H9 (cell line): Measurements from ENCODE around the gene SLC6A18. TPM values are rescaled to one million over a fixed set of nuclear protein-coding genes. Genes with fewer than 3 reads are reported as not detected.

ENCODE experiments used
- DNase-seq: peaks from one replicate; pipeline ENCODE4 v3.0.0-alpha.2; 2017
- H2AFZ ChIP-seq: one replicate; pipeline ENCODE4 v1.6.1; 2013; ENCODE audit warnings: mild to moderate bottlenecking, low read length, control low read depth, moderate library complexity
- H2AK5ac ChIP-seq: 2 replicates; pipeline ENCODE4 v1.6.1; 2013; ENCODE audit warnings: low read length, control low read depth, mixed read lengths; ENCODE audit not compliant: insufficient read length
- H2BK120ac ChIP-seq: one replicate; pipeline ENCODE4 v1.6.1; 2013; ENCODE audit warnings: low read depth, mild to moderate bottlenecking, low read length, control low read depth, inconsistent platforms; ENCODE audit not compliant: poor library complexity, severe bottlenecking
- H2BK12ac ChIP-seq: 2 replicates; pipeline ENCODE4 v1.6.1; 2013; ENCODE audit warnings: low read length, control low read depth, mixed read lengths, low read depth; ENCODE audit not compliant: insufficient read length
- H2BK15ac ChIP-seq: 2 replicates; pipeline ENCODE4 v1.6.1; 2013; ENCODE audit warnings: low read depth, low read length, control low read depth
- H2BK20ac ChIP-seq: one replicate; pipeline ENCODE4 v1.6.1; 2013; ENCODE audit warnings: low read depth, mild to moderate bottlenecking, low read length, control low read depth, inconsistent platforms; ENCODE audit not compliant: poor library complexity, severe bottlenecking
- H2BK5ac ChIP-seq: 2 replicates; pipeline ENCODE4 v1.6.1; 2013; ENCODE audit warnings: low read length, control low read depth, mixed read lengths; ENCODE audit not compliant: insufficient read length
- H3K14ac ChIP-seq: 2 replicates; pipeline ENCODE4 v1.6.1; 2013; ENCODE audit warnings: low read length, control low read depth; ENCODE audit not compliant: insufficient read depth
- H3K18ac ChIP-seq: 2 replicates; pipeline ENCODE4 v1.6.1; 2013; ENCODE audit warnings: low read depth, mild to moderate bottlenecking, mixed read lengths, low read length, control low read depth; ENCODE audit not compliant: insufficient read length
- H3K23ac ChIP-seq: 2 replicates; pipeline ENCODE4 v1.6.1; 2013; ENCODE audit warnings: low read length, control low read depth, mixed read lengths, low read depth; ENCODE audit not compliant: insufficient read length
- H3K23me2 ChIP-seq: 2 replicates; pipeline ENCODE4 v1.6.1; 2013; ENCODE audit warnings: low read depth, mild to moderate bottlenecking, mixed read lengths, low read length, control low read depth; ENCODE audit not compliant: insufficient read length, poor library complexity, severe bottlenecking
- H3K27ac ChIP-seq: 2 replicates; pipeline ENCODE4 v1.5.1; 2013; ENCODE audit warnings: low read length, control low read depth, mixed read lengths, low read depth; ENCODE audit not compliant: insufficient read length
- H3K27me3 ChIP-seq: 2 replicates; pipeline ENCODE4 v1.6.1; 2013; ENCODE audit warnings: low read length, control low read depth, inconsistent platforms; ENCODE audit not compliant: insufficient read depth
- H3K4ac ChIP-seq: 2 replicates; pipeline ENCODE4 v1.6.1; 2013; ENCODE audit warnings: low read depth, mild to moderate bottlenecking, control low read depth, inconsistent platforms, low read length, moderate library complexity
- H3K4me1 ChIP-seq: 2 replicates; pipeline ENCODE4 v1.6.1; 2013; ENCODE audit warnings: low read length, control low read depth, inconsistent platforms; ENCODE audit not compliant: insufficient read depth
- H3K4me2 ChIP-seq: 2 replicates; pipeline ENCODE4 v1.6.1; 2013; ENCODE audit warnings: low read length, control low read depth, mixed read lengths; ENCODE audit not compliant: insufficient read length, insufficient read depth
- H3K56ac ChIP-seq: 2 replicates; pipeline ENCODE4 v1.6.1; 2013; ENCODE audit warnings: low read depth, mild to moderate bottlenecking, mixed read lengths, low read length, control low read depth; ENCODE audit not compliant: insufficient read length
- H3K79me1 ChIP-seq: 2 replicates; pipeline ENCODE4 v1.6.1; 2013; ENCODE audit warnings: low read depth, mild to moderate bottlenecking, moderate library complexity, low read length, control low read depth, inconsistent platforms; ENCODE audit not compliant: insufficient read depth, poor library complexity, severe bottlenecking
- H3K79me2 ChIP-seq: 2 replicates; pipeline ENCODE4 v1.6.1; 2013; ENCODE audit warnings: low read length, control low read depth, inconsistent platforms; ENCODE audit not compliant: insufficient read depth
- H3K9ac ChIP-seq: 2 replicates; pipeline ENCODE4 v1.6.1; 2013; ENCODE audit warnings: low read length, control low read depth, mixed read lengths; ENCODE audit not compliant: insufficient read length; ENCODE audit errors: extremely low read depth
- H3K9me3 ChIP-seq: one replicate; pipeline ENCODE4 v1.6.1; 2013; ENCODE audit warnings: low read depth, low read length, inconsistent platforms; ENCODE audit not compliant: control insufficient read depth
- H3T11ph ChIP-seq: one replicate; pipeline ENCODE4 v1.6.1; 2013; ENCODE audit warnings: mild to moderate bottlenecking, low read length, control low read depth, inconsistent platforms
- H4K20me1 ChIP-seq: one replicate; pipeline ENCODE4 v1.6.1; 2013; ENCODE audit not compliant: control insufficient read depth, insufficient read length, insufficient read depth
- H4K5ac ChIP-seq: 2 replicates; pipeline ENCODE4 v1.6.1; 2013; ENCODE audit warnings: low read depth, mild to moderate bottlenecking, mixed read lengths, low read length, control low read depth; ENCODE audit not compliant: insufficient read length
- H4K8ac ChIP-seq: replicated peaks from 2 replicates; pipeline ENCODE4 v1.6.1; 2013; ENCODE audit warnings: low read length, control low read depth, mixed read lengths, low read depth; ENCODE audit not compliant: insufficient read length
- H4K91ac ChIP-seq: 2 replicates; pipeline ENCODE4 v1.6.1; 2013; ENCODE audit warnings: low read depth, mild to moderate bottlenecking, moderate library complexity, mixed read lengths, low read length, control low read depth; ENCODE audit not compliant: insufficient read length
- H3K27ac Mint-ChIP-seq, 3 experiments: 2 replicates in 2 of 3; 3 replicates in 1 of 3; pipeline ENCODE4 v1.8.0; 2020 to 2021; ENCODE audit warnings: mixed read lengths in 3 of 3, mild to moderate bottlenecking in 1 of 3, moderate library complexity in 1 of 3
- H3K27me3 Mint-ChIP-seq: 2 replicates; pipeline ENCODE4 v1.8.0; 2021; ENCODE audit warnings: low read depth, mild to moderate bottlenecking, moderate library complexity, mixed read lengths
- H3K36me3 Mint-ChIP-seq, 3 experiments: 2 replicates in 2 of 3; 3 replicates in 1 of 3; pipeline ENCODE4 v1.8.0; 2020 to 2021; ENCODE audit warnings: low read depth in 3 of 3, mixed read lengths in 3 of 3; ENCODE audit not compliant: insufficient read depth in 1 of 3
- H3K4me1 Mint-ChIP-seq, 2 experiments: 2 replicates each; pipeline ENCODE4 v1.8.0; 2020; ENCODE audit warnings: mixed read lengths in 2 of 2
- H3K4me3 Mint-ChIP-seq, 2 experiments: 2 replicates in 1 of 2; 3 replicates in 1 of 2; pipeline ENCODE4 v1.8.0; 2020 to 2021; ENCODE audit warnings: mild to moderate bottlenecking in 2 of 2, mixed read lengths in 2 of 2, moderate library complexity in 1 of 2
- H3K9me3 Mint-ChIP-seq, 2 experiments: 2 replicates in 1 of 2; 3 replicates in 1 of 2; pipeline ENCODE4 v1.8.0; 2020; ENCODE audit warnings: mild to moderate bottlenecking in 2 of 2, mixed read lengths in 2 of 2, moderate library complexity in 1 of 2
- WGBS: extraction: QIAGEN DNeasy Blood & Tissue Kit; methylation state at CpG from one replicate; pipeline ENCODE4 v1.1.7; 2013; ENCODE audit warnings: missing lambda C conversion rate, low lambda C conversion rate, mixed read lengths; ENCODE audit not compliant: insufficient read length; ENCODE audit errors: extremely low coverage; 5-methylcytosine and 5-hydroxymethylcytosine counted together
- long read RNA-seq: library from polyadenylated mRNA; unstranded; transcript quantifications from one replicate; pipeline ENCODE4 v2.0.0, GENCODE V29; 2020
- total RNA-seq: library from RNA; stranded (reverse); gene quantifications from 2 replicates; pipeline ENCODE4 v1.2.1, GENCODE V29; 2021
- TF ChIP-seq, protein P1 (sequence below): fragments of 200-600 bp; sonication (generic); conservative IDR thresholded peaks from 3 replicates; pipeline ENCODE4 v1.8.0; 2021; ENCODE audit warnings: antibody characterized with exemption, mild to moderate bottlenecking

The SLC6A18 gene, protein sequence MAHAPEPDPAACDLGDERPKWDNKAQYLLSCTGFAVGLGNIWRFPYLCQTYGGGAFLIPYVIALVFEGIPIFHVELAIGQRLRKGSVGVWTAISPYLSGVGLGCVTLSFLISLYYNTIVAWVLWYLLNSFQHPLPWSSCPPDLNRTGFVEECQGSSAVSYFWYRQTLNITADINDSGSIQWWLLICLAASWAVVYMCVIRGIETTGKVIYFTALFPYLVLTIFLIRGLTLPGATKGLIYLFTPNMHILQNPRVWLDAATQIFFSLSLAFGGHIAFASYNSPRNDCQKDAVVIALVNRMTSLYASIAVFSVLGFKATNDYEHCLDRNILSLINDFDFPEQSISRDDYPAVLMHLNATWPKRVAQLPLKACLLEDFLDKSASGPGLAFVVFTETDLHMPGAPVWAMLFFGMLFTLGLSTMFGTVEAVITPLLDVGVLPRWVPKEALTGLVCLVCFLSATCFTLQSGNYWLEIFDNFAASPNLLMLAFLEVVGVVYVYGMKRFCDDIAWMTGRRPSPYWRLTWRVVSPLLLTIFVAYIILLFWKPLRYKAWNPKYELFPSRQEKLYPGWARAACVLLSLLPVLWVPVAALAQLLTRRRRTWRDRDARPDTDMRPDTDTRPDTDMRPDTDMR
- total RNA-seq = not detected in 2 replicates
- long read RNA-seq = 0 reads

DNA sequence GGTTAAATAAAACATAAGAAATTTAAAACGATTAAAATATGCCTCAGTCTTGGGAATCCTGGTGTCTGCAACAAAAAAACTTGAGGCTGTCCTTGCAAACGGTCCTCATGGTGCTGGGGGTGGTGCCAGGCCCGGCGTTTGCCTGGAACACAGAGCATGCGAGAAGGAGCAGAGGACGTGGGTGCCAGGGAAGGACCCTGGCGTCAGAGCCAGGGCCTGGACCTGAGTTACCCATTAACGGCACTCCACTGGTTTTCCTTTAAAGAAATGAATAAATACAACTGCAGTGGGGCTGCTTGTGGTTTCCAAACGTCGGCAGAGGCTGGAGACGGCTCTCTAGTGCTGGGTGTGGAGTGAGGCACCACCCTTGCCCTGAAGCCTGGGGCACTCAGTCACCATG lies at the start of gene SLC6A18:
SLC6A18 (plus strand) TSS at position 301 of the 400 bp plus-strand sequence; CDS start at position 398, 97 bp downstream.
- H4K20me1 ChIP-seq = no peaks in the 10 kb centered on the region
- H3K9ac ChIP-seq = no peak within 1 kb of the TSS

More for the DNA sequence above, at the start of gene SLC6A18:
- H3K27me3 ChIP-seq = no peaks in the 10 kb centered on the region
- no peak within 1 kb of the TSS for H2BK20ac ChIP-seq
- no peak within 1 kb of the TSS for H2AFZ ChIP-seq
- no peak within 1 kb of the TSS for H3K23ac ChIP-seq
- no peaks in the 10 kb centered on the region; the same call in 1 of the 2 replicates for H3K4me1 ChIP-seq
- Mint-ChIP-seq H3K4me1 (peaks cover 0 to 6% of the 10 kb centered on the region in 2 experiments; a peak in 2 of 4 replicates), H3K27me3 (peaks cover 5% of the 10 kb centered on the region), H3K36me3 (no peaks in the 10 kb centered on the region; a peak in 1 of 7 replicates), H3K27ac (no peak within 1 kb of the TSS), H3K4me3 (no peak within 1 kb of the TSS), H3K9me3 (peaks cover 0 to 8% of the 10 kb centered on the region in 2 experiments; a peak in 2 of 5 replicates)
- no peak within 1 kb of the TSS for H3K56ac ChIP-seq
- no peak within 1 kb of the TSS for H2BK5ac ChIP-seq
- WGBS = no CpG with 5 or more reads among the region's 11 CpGs
- no peak within 1 kb of the TSS for H4K91ac ChIP-seq
- H3K14ac ChIP-seq = no peak within 1 kb of the TSS; the same call in 1 of the 2 replicates
- H2BK15ac ChIP-seq = no peak within 1 kb of the TSS
- H3K4me2 ChIP-seq = no peak within 1 kb of the TSS
- no peaks in the 10 kb centered on the region for H3K23me2 ChIP-seq
- H3K4ac ChIP-seq = no peak within 1 kb of the TSS
- H2AK5ac ChIP-seq = no peak within 1 kb of the TSS
- no peak within 1 kb of the TSS for H3K18ac ChIP-seq
- H3K79me2 ChIP-seq = no peaks in the 10 kb centered on the region
- no peak within 1 kb of the TSS for H3T11ph ChIP-seq
- no peaks in the 10 kb centered on the region for H3K9me3 ChIP-seq
- H4K8ac ChIP-seq = no peak within 1 kb of the TSS
- H2BK12ac ChIP-seq = no peak within 1 kb of the TSS
- TF ChIP-seq, protein P1, sequence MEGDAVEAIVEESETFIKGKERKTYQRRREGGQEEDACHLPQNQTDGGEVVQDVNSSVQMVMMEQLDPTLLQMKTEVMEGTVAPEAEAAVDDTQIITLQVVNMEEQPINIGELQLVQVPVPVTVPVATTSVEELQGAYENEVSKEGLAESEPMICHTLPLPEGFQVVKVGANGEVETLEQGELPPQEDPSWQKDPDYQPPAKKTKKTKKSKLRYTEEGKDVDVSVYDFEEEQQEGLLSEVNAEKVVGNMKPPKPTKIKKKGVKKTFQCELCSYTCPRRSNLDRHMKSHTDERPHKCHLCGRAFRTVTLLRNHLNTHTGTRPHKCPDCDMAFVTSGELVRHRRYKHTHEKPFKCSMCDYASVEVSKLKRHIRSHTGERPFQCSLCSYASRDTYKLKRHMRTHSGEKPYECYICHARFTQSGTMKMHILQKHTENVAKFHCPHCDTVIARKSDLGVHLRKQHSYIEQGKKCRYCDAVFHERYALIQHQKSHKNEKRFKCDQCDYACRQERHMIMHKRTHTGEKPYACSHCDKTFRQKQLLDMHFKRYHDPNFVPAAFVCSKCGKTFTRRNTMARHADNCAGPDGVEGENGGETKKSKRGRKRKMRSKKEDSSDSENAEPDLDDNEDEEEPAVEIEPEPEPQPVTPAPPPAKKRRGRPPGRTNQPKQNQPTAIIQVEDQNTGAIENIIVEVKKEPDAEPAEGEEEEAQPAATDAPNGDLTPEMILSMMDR = no peak
- no peak for DNase-seq
- H3K79me1 ChIP-seq = no peaks in the 10 kb centered on the region
- no peak within 1 kb of the TSS for H2BK120ac ChIP-seq
- H4K5ac ChIP-seq = no peak within 1 kb of the TSS
- no peak within 1 kb of the TSS for H3K27ac ChIP-seq
